ENCODE measurements around the gene CERCAM. TPM values are rescaled to one million over a fixed set of nuclear protein-coding genes. Genes with fewer than 3 reads are reported as not detected.

Gene CERCAM
- total and polyA plus RNA-seq, 2 of the 13 experiments (the other 11 are each of a cell fraction or from before 2014, with no cell fraction given), result 9.0 to 17.1 TPM

GRCh38 chr9:128455849-128456612, 35.4 kb downstream of the CERCAM start, which contains the start of gene ODF2 (continued):
- TF ChIP-seq ELF4 (CRISPR knock-in tag; IDR thresholded peaks at IDR 0.05; ENCODE audit: borderline replicate concordance) (peak; percentile 78; the same call in 1 of the 2 replicates), ZNF224 (CRISPR knock-in tag; IDR thresholded peaks at IDR 0.05) (no peak), ZBTB14 (CRISPR knock-in tag; IDR thresholded peaks at IDR 0.05) (no peak), ZNF264 (CRISPR knock-in tag; IDR thresholded peaks at IDR 0.05) (no peak), DRAP1 (CRISPR knock-in tag; IDR thresholded peaks at IDR 0.05) (peak; percentile 41; the same call in 1 of the 2 replicates), ZBTB7B (CRISPR knock-in tag; IDR thresholded peaks at IDR 0.05) (peak; percentile 62; the same call in 1 of the 2 replicates), ZNF230 (CRISPR knock-in tag; IDR thresholded peaks at IDR 0.05) (no peak), ZNF335 (CRISPR knock-in tag; IDR thresholded peaks at IDR 0.05) (no peak), CHD2 (IDR thresholded peaks at IDR 0.05; ENCODE audit: low read depth, low read length) (no peak), KDM3A (CRISPR knock-in tag; IDR thresholded peaks at IDR 0.05; ENCODE audit: low read depth) (no peak), IRX3 (CRISPR knock-in tag; IDR thresholded peaks at IDR 0.05; ENCODE audit: borderline replicate concordance, low read depth) (0 out of 2 replicates have a peak, but pooled peaks have one; percentile 18), NAIF1 (CRISPR knock-in tag; IDR thresholded peaks at IDR 0.05; ENCODE audit: borderline replicate concordance) (no peak), ZNF331 (CRISPR knock-in tag; IDR thresholded peaks at IDR 0.05) (0 out of 2 replicates have a peak, but pooled peaks have one; percentile 17), HNRNPK (IDR thresholded peaks at IDR 0.05; ENCODE audit: low read depth, low read length, poor library complexity, severe bottlenecking) (peak; percentile 43), ZNF136 (CRISPR knock-in tag; IDR thresholded peaks at IDR 0.05; ENCODE audit: low read depth) (no peak), TP53 (CRISPR knock-in tag; conservative IDR thresholded peaks at IDR 0.05) (no peak), ZNF761 (CRISPR knock-in tag; conservative IDR thresholded peaks at IDR 0.05) (no peak; the same call in 1 of the 2 replicates), ZC3H13 (CRISPR knock-in tag; IDR thresholded peaks at IDR 0.05) (0 out of 2 replicates have a peak, but pooled peaks have one; percentile 46), HMGXB3 (CRISPR knock-in tag; IDR thresholded peaks at IDR 0.05; ENCODE audit: borderline replicate concordance) (no peak), NCOA2 (CRISPR knock-in tag; IDR thresholded peaks at IDR 0.05) (no peak), CEBPG (CRISPR knock-in tag; IDR thresholded peaks at IDR 0.05) (peak; percentile 80), ATAD3A (CRISPR knock-in tag; IDR thresholded peaks at IDR 0.05) (no peak), POLR2A (IDR thresholded peaks at IDR 0.05; ENCODE audit: insufficient read depth in 1 of 2, low read depth in 2 of 2, low read length in 2 of 2) (peak; percentile 59 to 86), HOXA7 (CRISPR knock-in tag; IDR thresholded peaks at IDR 0.05) (no peak), ZNF546 (CRISPR knock-in tag; conservative IDR thresholded peaks at IDR 0.05) (no peak), ZBTB42 (CRISPR knock-in tag; IDR thresholded peaks at IDR 0.05) (no peak), ZNF543 (CRISPR knock-in tag; IDR thresholded peaks at IDR 0.05) (peak; percentile 33; the same call in 1 of the 2 replicates)

All from HepG2 (cell line).